ENCODE results near the gene C8B. TPM values are rescaled to one million over a fixed set of nuclear protein-coding genes. Genes with fewer than 3 reads are reported as not detected.

The C8B gene
- total RNA-seq, 1 experiment from 2014 or later = not detected

DNA sequence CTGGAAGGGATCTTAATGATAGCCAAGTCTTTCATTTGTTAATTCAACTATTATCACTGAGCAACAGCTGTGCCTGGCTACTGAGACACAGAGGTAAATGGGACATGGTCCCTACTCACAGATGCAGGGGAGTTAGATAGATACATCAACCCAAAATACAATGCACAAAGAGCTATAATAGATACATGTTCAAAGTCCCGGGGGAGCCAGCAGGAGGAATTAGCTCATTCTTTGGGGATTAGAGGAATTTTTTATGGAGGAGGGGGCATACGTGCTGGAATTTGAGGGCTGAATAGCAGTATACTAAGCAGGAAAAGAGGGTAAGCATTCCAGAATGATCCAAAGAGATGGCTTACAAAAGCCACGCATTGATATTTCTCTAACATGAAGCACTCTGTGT is 34.6 kb downstream of the C8B start:
- Histone ChIP-seq H3K18ac (ENCODE audit: insufficient read length, low read depth, low read length) (no peak overlapping the region), H3K23me2 (ENCODE audit: insufficient read length, low read depth, low read length, poor library complexity, severe bottlenecking) (no peaks in the 10 kb centered on the region), H3K9me3 (ENCODE audit: control insufficient read depth, low read depth, low read length) (no peaks in the 10 kb centered on the region), H3T11ph (ENCODE audit: low read length) (no peak overlapping the region), H3K56ac (ENCODE audit: insufficient read length, low read depth, low read length) (no peak overlapping the region), H3K27ac (ENCODE audit: insufficient read length, low read depth, low read length) (no peak overlapping the region), H2BK5ac (ENCODE audit: insufficient read length, low read length) (no peak overlapping the region), H2AFZ (ENCODE audit: low read length) (no peak overlapping the region), H3K79me1 (ENCODE audit: insufficient read depth, low read depth, low read length, poor library complexity, severe bottlenecking) (no peaks in the 10 kb centered on the region), H3K14ac (ENCODE audit: insufficient read depth, low read length) (no peak overlapping the region), H3K79me2 (ENCODE audit: insufficient read depth, low read length) (no peaks in the 10 kb centered on the region), H2AK5ac (ENCODE audit: insufficient read length, low read length) (no peak overlapping the region), H3K23ac (ENCODE audit: insufficient read length, low read depth, low read length) (no peak overlapping the region), H3K9ac (ENCODE audit: extremely low read depth, insufficient read length, low read length) (no peak overlapping the region), H3K4ac (ENCODE audit: low read depth, low read length) (no peak overlapping the region), H2BK15ac (ENCODE audit: low read depth, low read length) (no peak overlapping the region), H2BK120ac (ENCODE audit: low read depth, low read length, poor library complexity, severe bottlenecking) (no peak overlapping the region), H4K5ac (ENCODE audit: insufficient read length, low read depth, low read length) (no peak overlapping the region), H3K27me3 (ENCODE audit: insufficient read depth, low read length) (no peaks in the 10 kb centered on the region), H4K8ac (replicated peaks; ENCODE audit: insufficient read length, low read depth, low read length) (no peak overlapping the region), H4K91ac (ENCODE audit: insufficient read length, low read depth, low read length) (no peak overlapping the region), H3K4me2 (ENCODE audit: insufficient read depth, insufficient read length, low read length) (no peak overlapping the region), H2BK20ac (ENCODE audit: low read depth, low read length, poor library complexity, severe bottlenecking) (no peak overlapping the region), H4K20me1 (ENCODE audit: control insufficient read depth, insufficient read depth, insufficient read length) (no peaks in the 10 kb centered on the region), H2BK12ac (ENCODE audit: insufficient read length, low read depth, low read length) (no peak overlapping the region), H3K4me1 (ENCODE audit: insufficient read depth, low read length) (peaks cover 2% of the 10 kb centered on the region; the same call in 1 of the 2 replicates)
- Mint-ChIP-seq H3K36me3 (ENCODE audit: insufficient read depth in 1 of 3, low read depth in 3 of 3) (0 out of 7 replicates have a peak, but pooled peaks cover 0 to 5% (median 0%) of the 10 kb centered on the region in 3 experiments), H3K27me3 (ENCODE audit: low read depth) (peaks cover 40% of the 10 kb centered on the region), H3K27ac (no peak overlapping the region), H3K4me1 (peaks cover 21 to 33% of the 10 kb centered on the region in 2 experiments), H3K4me3 (no peak overlapping the region), H3K9me3 (peaks cover 0 to 4% of the 10 kb centered on the region in 2 experiments; a peak in 1 of 5 replicates)
- no peak for DNase-seq
- WGBS (ENCODE audit: extremely low coverage, insufficient read length, low lambda C conversion rate) = no CpG with 5 or more reads among the region's 3 CpGs
- no peak for TF ChIP-seq CTCF (conservative IDR thresholded peaks at IDR 0.05)

Data from H9 (cell line).